ENCODE measurements around the gene RAB38.

Gene RAB38

DNA sequence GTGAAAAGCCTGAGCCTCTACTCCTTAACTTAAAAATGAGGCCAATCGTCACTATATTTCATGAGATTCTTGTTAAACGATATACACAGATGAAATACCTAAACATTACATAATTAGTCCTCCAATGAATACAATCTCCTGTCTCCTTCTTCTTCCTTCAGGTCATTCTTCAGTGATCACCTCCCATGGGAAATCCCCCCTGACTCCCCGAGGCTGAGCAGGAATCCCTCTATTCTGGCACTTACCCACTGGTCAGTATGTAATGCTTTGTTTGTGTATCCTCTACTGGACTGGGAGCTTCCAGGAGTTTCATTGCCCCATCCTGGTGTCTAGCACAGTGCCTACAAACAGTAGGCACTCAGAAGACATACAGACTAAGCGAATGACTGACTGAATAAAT lies 52.3 kb downstream of the RAB38 start:
- no peak overlapping the region for H3K4me3 ChIP-seq (ENCODE audit: severe bottlenecking)
- no peaks in the 10 kb centered on the region; the same call in 1 of the 2 replicates for H3K36me3 ChIP-seq (ENCODE audit: low read depth)
- H3K4me1 ChIP-seq (ENCODE audit: insufficient read depth, poor library complexity, severe bottlenecking), result no peaks in the 10 kb centered on the region
- TF ChIP-seq, protein P1, sequence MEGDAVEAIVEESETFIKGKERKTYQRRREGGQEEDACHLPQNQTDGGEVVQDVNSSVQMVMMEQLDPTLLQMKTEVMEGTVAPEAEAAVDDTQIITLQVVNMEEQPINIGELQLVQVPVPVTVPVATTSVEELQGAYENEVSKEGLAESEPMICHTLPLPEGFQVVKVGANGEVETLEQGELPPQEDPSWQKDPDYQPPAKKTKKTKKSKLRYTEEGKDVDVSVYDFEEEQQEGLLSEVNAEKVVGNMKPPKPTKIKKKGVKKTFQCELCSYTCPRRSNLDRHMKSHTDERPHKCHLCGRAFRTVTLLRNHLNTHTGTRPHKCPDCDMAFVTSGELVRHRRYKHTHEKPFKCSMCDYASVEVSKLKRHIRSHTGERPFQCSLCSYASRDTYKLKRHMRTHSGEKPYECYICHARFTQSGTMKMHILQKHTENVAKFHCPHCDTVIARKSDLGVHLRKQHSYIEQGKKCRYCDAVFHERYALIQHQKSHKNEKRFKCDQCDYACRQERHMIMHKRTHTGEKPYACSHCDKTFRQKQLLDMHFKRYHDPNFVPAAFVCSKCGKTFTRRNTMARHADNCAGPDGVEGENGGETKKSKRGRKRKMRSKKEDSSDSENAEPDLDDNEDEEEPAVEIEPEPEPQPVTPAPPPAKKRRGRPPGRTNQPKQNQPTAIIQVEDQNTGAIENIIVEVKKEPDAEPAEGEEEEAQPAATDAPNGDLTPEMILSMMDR (IDR thresholded peaks at IDR 0.05; ENCODE audit: poor library complexity, severe bottlenecking), result no peak
- no peaks in the 10 kb centered on the region for H3K27me3 ChIP-seq (ENCODE audit: insufficient read depth, poor library complexity, severe bottlenecking)
- ATAC-seq (ENCODE audit: low read depth) (no peak), DNase-seq (ENCODE audit: low spot score) (no peak)
- no peaks in the 10 kb centered on the region for H3K9me3 ChIP-seq (ENCODE audit: severe bottlenecking)
- no peak overlapping the region for H3K27ac ChIP-seq (ENCODE audit: poor library complexity, severe bottlenecking)

DNA sequence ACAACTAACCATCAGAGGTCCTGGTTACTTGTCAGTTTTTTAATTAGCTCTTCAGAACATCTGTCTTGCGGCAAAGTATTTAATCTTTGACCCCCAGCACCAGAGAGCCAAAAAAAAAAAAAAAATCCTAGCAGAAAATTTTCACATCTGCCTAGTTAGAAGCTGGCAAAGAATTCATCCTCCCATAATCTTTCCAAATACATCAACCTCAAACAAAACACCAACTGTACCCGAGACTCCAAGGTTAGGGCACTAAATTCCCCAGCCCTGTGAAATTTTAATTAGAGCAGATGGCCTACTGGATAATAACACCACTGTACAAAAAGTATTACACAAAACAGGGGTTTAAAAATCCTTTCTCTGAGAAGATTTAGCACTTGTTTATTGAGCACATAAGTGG lies 55.7 kb downstream of the RAB38 start:
- H3K4me3 ChIP-seq (ENCODE audit: severe bottlenecking), result no peak overlapping the region
- TF ChIP-seq, protein P1 (IDR thresholded peaks at IDR 0.05; ENCODE audit: poor library complexity, severe bottlenecking), result no peak
- no peak for DNase-seq (ENCODE audit: low spot score)

GRCh38 chr11:88117281-88117858 lies 57.9 kb downstream of the RAB38 start:
- Histone ChIP-seq H3K27ac (ENCODE audit: poor library complexity, severe bottlenecking) (no peak overlapping the region), H3K4me3 (ENCODE audit: severe bottlenecking) (no peak overlapping the region), H3K36me3 (ENCODE audit: low read depth) (peaks cover 25% of the 10 kb centered on the region), H3K9me3 (ENCODE audit: severe bottlenecking) (no peaks in the 10 kb centered on the region), H3K27me3 (ENCODE audit: insufficient read depth, poor library complexity, severe bottlenecking) (no peaks in the 10 kb centered on the region), H3K4me1 (ENCODE audit: insufficient read depth, poor library complexity, severe bottlenecking) (no peaks in the 10 kb centered on the region)
- DNase-seq (ENCODE audit: low spot score), result no peak
- ATAC-seq (ENCODE audit: low read depth), result peak; percentile 52; the same call in 1 of the 3 replicates
- TF ChIP-seq, protein P1 (IDR thresholded peaks at IDR 0.05; ENCODE audit: poor library complexity, severe bottlenecking), result no peak

More for the DNA sequence above, 55.7 kb downstream of the RAB38 start:
- ATAC-seq (ENCODE audit: low read depth), result no peak
- H3K4me1 ChIP-seq (ENCODE audit: insufficient read depth, poor library complexity, severe bottlenecking), result no peaks in the 10 kb centered on the region
- no peaks in the 10 kb centered on the region for H3K9me3 ChIP-seq (ENCODE audit: severe bottlenecking)
- no peak overlapping the region for H3K27ac ChIP-seq (ENCODE audit: poor library complexity, severe bottlenecking)
- H3K27me3 ChIP-seq (ENCODE audit: insufficient read depth, poor library complexity, severe bottlenecking), result no peaks in the 10 kb centered on the region
- peaks cover 3% of the 10 kb centered on the region for H3K36me3 ChIP-seq (ENCODE audit: low read depth)

DNA sequence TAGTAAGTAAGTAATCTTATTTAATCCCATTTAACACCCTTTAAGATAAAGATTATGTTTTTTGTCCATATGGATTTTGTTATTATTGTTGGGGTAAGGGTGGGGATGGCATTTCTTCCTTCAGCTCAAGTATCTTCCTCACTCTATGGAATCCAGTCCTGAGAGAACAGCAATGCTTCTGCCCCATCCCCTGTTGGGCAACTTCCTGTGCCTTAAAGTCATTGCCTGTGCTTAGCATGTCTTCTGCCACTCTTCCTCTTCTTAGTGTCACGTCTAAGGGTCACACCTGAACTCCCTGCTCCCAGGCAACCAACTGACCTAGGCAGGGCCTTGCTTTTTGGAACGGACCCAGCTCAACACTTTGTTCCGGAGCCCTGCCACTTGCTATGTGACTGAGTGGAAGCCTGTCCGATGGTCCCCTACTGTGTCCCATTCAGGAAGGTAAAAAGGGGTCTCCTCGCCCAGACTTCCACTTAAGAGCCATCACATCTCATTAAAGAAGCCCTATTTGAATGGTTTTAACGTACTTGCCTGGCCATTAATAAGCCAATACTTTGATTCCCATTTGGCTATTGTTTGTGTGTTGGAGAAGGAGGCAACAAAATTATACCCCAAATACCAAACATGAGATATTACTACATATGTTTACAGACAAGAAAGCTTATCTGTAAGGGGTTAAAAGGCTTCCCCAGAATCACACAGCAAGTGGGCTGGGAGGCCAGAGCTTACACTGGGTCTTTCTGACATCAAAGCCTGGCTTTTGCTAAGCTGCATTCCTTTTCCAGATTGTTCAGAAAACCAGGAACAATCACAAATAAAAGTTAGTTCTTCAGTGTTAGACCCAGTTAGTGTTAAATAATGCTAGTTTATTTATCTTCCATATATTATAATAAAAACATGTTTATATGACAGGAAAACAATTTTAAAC lies 59.2 kb downstream of the RAB38 start:
- Histone ChIP-seq H3K4me1 (ENCODE audit: insufficient read depth, poor library complexity, severe bottlenecking) (no peaks in the 10 kb centered on the region), H3K36me3 (ENCODE audit: low read depth) (peaks cover 29% of the 10 kb centered on the region), H3K4me3 (ENCODE audit: severe bottlenecking) (no peak overlapping the region), H3K27me3 (ENCODE audit: insufficient read depth, poor library complexity, severe bottlenecking) (no peaks in the 10 kb centered on the region), H3K27ac (ENCODE audit: poor library complexity, severe bottlenecking) (no peak overlapping the region), H3K9me3 (ENCODE audit: severe bottlenecking) (no peaks in the 10 kb centered on the region)
- DNase-seq (ENCODE audit: low spot score), result no peak
- TF ChIP-seq, protein P1 (IDR thresholded peaks at IDR 0.05; ENCODE audit: poor library complexity, severe bottlenecking), result no peak
- no peak for ATAC-seq (ENCODE audit: low read depth)

Measured in RWPE2 (cell line).